Endodermal cell (in vitro differentiated cells): ENCODE results near the gene NEUROG3. TPM values are rescaled to one million over a fixed set of nuclear protein-coding genes. Genes with fewer than 3 reads are reported as not detected.

ENCODE experiments used
- DNase-seq: peaks from one replicate; pipeline ENCODE4 v3.0.0-alpha.2; 2017
- H3K27ac ChIP-seq: 2 replicates; pipeline ENCODE4 v1.5.1; 2013; ENCODE audit warnings: mild to moderate bottlenecking, low read depth, low read length, moderate library complexity
- H3K27me3 ChIP-seq: 2 replicates; pipeline ENCODE4 v1.6.1; 2013; ENCODE audit warnings: mild to moderate bottlenecking, low read length, moderate library complexity; ENCODE audit not compliant: insufficient read depth, control insufficient read depth, poor library complexity, severe bottlenecking
- H3K36me3 ChIP-seq: 2 replicates; pipeline ENCODE4 v1.7.0; 2013; ENCODE audit warnings: mild to moderate bottlenecking, low read length, moderate library complexity; ENCODE audit not compliant: control insufficient read depth, insufficient read depth
- H3K4me1 ChIP-seq: one replicate; pipeline ENCODE4 v1.7.0; 2013; ENCODE audit warnings: low read length; ENCODE audit not compliant: control insufficient read depth, insufficient read depth
- H3K4me3 ChIP-seq: 2 replicates; pipeline ENCODE4 v1.5.1; 2013; ENCODE audit warnings: mild to moderate bottlenecking, low read length, moderate library complexity
- H3K9ac ChIP-seq: 2 replicates; pipeline ENCODE4 v1.6.1; 2013; ENCODE audit warnings: mild to moderate bottlenecking, low read length, moderate library complexity; ENCODE audit not compliant: poor library complexity, severe bottlenecking; ENCODE audit errors: extremely low read depth
- H3K9me3 ChIP-seq: 2 replicates; pipeline ENCODE4 v1.6.1; 2013; ENCODE audit warnings: mild to moderate bottlenecking, low read length, moderate library complexity; ENCODE audit not compliant: control insufficient read depth
- H3K27ac Mint-ChIP-seq: 2 replicates; pipeline ENCODE4 v1.8.0; 2020; ENCODE audit warnings: mixed read lengths
- H3K27me3 Mint-ChIP-seq: 2 replicates; pipeline ENCODE4 v1.8.0; 2021; ENCODE audit warnings: mild to moderate bottlenecking, mixed read lengths; ENCODE audit not compliant: insufficient read depth
- H3K36me3 Mint-ChIP-seq: 2 replicates; pipeline ENCODE4 v1.8.0; 2020; ENCODE audit warnings: low read depth, mixed read lengths
- H3K4me1 Mint-ChIP-seq: 2 replicates; pipeline ENCODE4 v1.8.0; 2020; ENCODE audit warnings: mixed read lengths
- H3K4me3 Mint-ChIP-seq: 2 replicates; pipeline ENCODE4 v1.8.0; 2020; ENCODE audit warnings: mild to moderate bottlenecking, moderate library complexity, mixed read lengths
- H3K9me3 Mint-ChIP-seq: 2 replicates; pipeline ENCODE4 v1.8.0; 2020; ENCODE audit warnings: mild to moderate bottlenecking, mixed read lengths
- CTCF ChIP-seq: fragments of 200-600 bp; sonication (generic); conservative IDR thresholded peaks from 2 replicates; pipeline ENCODE4 v1.5.0; 2021; ENCODE audit warnings: antibody characterized with exemption, mild to moderate bottlenecking
- WGBS, 2 experiments: methylation state at CpG; one replicate each; pipeline versions ENCODE4 v1.1.5 to v1.1.7; 2013; ENCODE audit warnings: missing lambda C conversion rate in 2 of 2, mixed read lengths in 1 of 2; ENCODE audit not compliant: insufficient coverage in 1 of 2, insufficient read length in 1 of 2; 5-methylcytosine and 5-hydroxymethylcytosine counted together
- total RNA-seq, 2 donors: library from RNA; stranded (reverse); fragmentation: NEBNext Ultra II Directional in 1 of 2; extraction: Animal tissue kit (Norgen Biotek cat#: 25700) in 1 of 2; gene quantifications; 2 replicates in 1 of 2; 3 replicates in 1 of 2; pipeline ENCODE4 v1.2.1, GENCODE V29; 2021

NEUROG3 gene
- total RNA-seq, 2 donors from 2014 or later: not detected

GRCh38 chr10:69527961-69528360 lies 45.3 kb downstream of the NEUROG3 start:
- Mint-ChIP-seq H3K4me1 (no peaks in the 10 kb centered on the region), H3K27ac (no peak overlapping the region), H3K27me3 (peaks cover 24% of the 10 kb centered on the region), H3K9me3 (peaks cover 1% of the 10 kb centered on the region), H3K4me3 (no peak overlapping the region), H3K36me3 (no peaks in the 10 kb centered on the region)
- no peak for DNase-seq
- 93 to 99% methylated on average over 6 to 11 of the region's 11 CpGs for WGBS, 2 experiments
- Histone ChIP-seq H3K27ac (no peak overlapping the region), H3K36me3 (no peaks in the 10 kb centered on the region), H3K27me3 (peaks cover 5% of the 10 kb centered on the region), H3K9ac (no peak overlapping the region), H3K4me1 (no peaks in the 10 kb centered on the region), H3K4me3 (no peak overlapping the region), H3K9me3 (no peaks in the 10 kb centered on the region)
- no peak for TF ChIP-seq CTCF

Other genes with a start within 250 kb of the NEUROG3 start
- gene TACR2, start 156.5 kb downstream of the NEUROG3 start, total RNA-seq: not detected
- 10 to 100 TPM; 10.1 to 15.8 TPM for gene TSPAN15, start 122.0 kb downstream of the NEUROG3 start, total RNA-seq
- 10 to 100 TPM; 27.1 to 42.0 TPM for gene FAM241B, start 56.8 kb upstream of the NEUROG3 start, total RNA-seq
- 10 to 100 TPM; 15.9 to 20.7 TPM for gene COL13A1, start 228.5 kb upstream of the NEUROG3 start, total RNA-seq